Articular chondrocyte of knee joint (primary cell): ENCODE results near the gene RAD21L1. TPM values are rescaled to one million over a fixed set of nuclear protein-coding genes. Genes with fewer than 3 reads are reported as not detected.

ENCODE experiments used
- total RNA-seq: library from RNA; depleted of rRNA; stranded (reverse); fragments of >200 nt; gene quantifications from 2 replicates; pipeline ENCODE4 v1.2.3, GENCODE V29; 2012

The RAD21L1 gene
- not detected in 2 replicates for total RNA-seq

GRCh38 chr20:1225783-1226654 is at the start of gene RAD21L1:
Gene RAD21L1 (plus strand): TSS chr20:1226044. CDS start chr20:1228454, 2,410 bp downstream.

GRCh38 chr20:1184638-1185315 is 41.1 kb upstream of the RAD21L1 start, which contains the start of gene TMEM74B:
Gene TMEM74B (minus strand): TSS chr20:1184981. CDS start chr20:1183801, 1,180 bp downstream.

GRCh38 chr20:1202762-1203504 is 22.9 kb upstream of the RAD21L1 start, which contains the start of gene C20orf202:
Gene C20orf202 (plus strand): TSS chr20:1203454. CDS start chr20:1203586, 132 bp downstream.

GRCh38 chr20:1266167-1266973 is 40.5 kb downstream of the RAD21L1 start, which contains the start of gene SNPH:
Gene SNPH (plus strand): TSS chr20:1266294. CDS start chr20:1296240, 29,946 bp downstream.

Other genes starting within 250 kb of the RAD21L1 start
- under 0.01 TPM in 1 of 2 replicates, not detected in the other for gene RSPO4, start 223.7 kb upstream of the RAD21L1 start, total RNA-seq
- 76.2 and 144 TPM in 2 replicates for gene PSMF1, start 107.4 kb upstream of the RAD21L1 start, total RNA-seq
- 0.11 TPM in 1 of 2 replicates, not detected in the other for gene TMEM74B, start 41.1 kb upstream of the RAD21L1 start, total RNA-seq
- not detected in 2 replicates for gene C20orf202, start 22.6 kb upstream of the RAD21L1 start, total RNA-seq
- gene SNPH, start 40.2 kb downstream of the RAD21L1 start, total RNA-seq = 6.3 and 6.4 TPM in 2 replicates
- gene SDCBP2, start 103.1 kb downstream of the RAD21L1 start, total RNA-seq = 1.7 TPM in 2 replicates
- gene FKBP1A, start 167.0 kb downstream of the RAD21L1 start, total RNA-seq = 137 and 138 TPM in 2 replicates
- 36.2 TPM in 2 replicates for gene NSFL1C, start 240.8 kb downstream of the RAD21L1 start, total RNA-seq